HEK293T (cell line): ENCODE measurements around the gene NMRK1.

Experiments
- CTCF ChIA-PET: fragments of 350-600 bp; formaldehyde crosslinking; extraction: SDS; loops from one replicate; lab custom pipeline; 2021; ENCODE audit warnings: antibody characterized with exemption, inconsistent platforms; lab: Yijun Ruan, JAX
- POLR2A ChIA-PET: fragments of 350-600 bp; formaldehyde crosslinking; extraction: SDS; loops from one replicate; lab custom pipeline; 2020; ENCODE audit warnings: antibody characterized with exemption, inconsistent platforms; lab: Yijun Ruan, JAX
- DNase-seq: peaks from one replicate; pipeline ENCODE4 v3.0.0; 2012; ENCODE audit warnings: mixed read lengths; ENCODE audit errors: extremely low spot score
- ARNT ChIP-seq: fragments of 450-650 bp; IDR thresholded peaks from 2 replicates; pipeline ENCODE4 v1.6.1; 2017; ENCODE audit warnings: mild to moderate bottlenecking
- BHLHE40 ChIP-seq: fragments of 450-650 bp; IDR thresholded peaks from 2 replicates; pipeline ENCODE4 v1.6.1; 2016; ENCODE audit warnings: mild to moderate bottlenecking, moderate library complexity, borderline replicate concordance
- CTBP1 ChIP-seq: fragments of 450-650 bp; IDR thresholded peaks from 2 replicates; pipeline ENCODE4 v1.6.1; 2016; ENCODE audit warnings: borderline replicate concordance
- ELF4 ChIP-seq: fragments of 450-650 bp; IDR thresholded peaks from 2 replicates; pipeline ENCODE4 v1.6.1; 2017; ENCODE audit warnings: antibody characterized with exemption
- FOXA1 ChIP-seq: fragments of 450-650 bp; IDR thresholded peaks from 2 replicates; pipeline ENCODE4 v1.6.1; 2016; ENCODE audit warnings: mild to moderate bottlenecking
- FOXK2 ChIP-seq: fragments of 450-650 bp; IDR thresholded peaks from 2 replicates; pipeline ENCODE4 v1.6.1; 2016; ENCODE audit warnings: mild to moderate bottlenecking
- FOXM1 ChIP-seq: fragments of 450-650 bp; IDR thresholded peaks from 2 replicates; pipeline ENCODE4 v1.6.1; 2017; ENCODE audit warnings: mild to moderate bottlenecking, borderline replicate concordance
- HDGF ChIP-seq: fragments of 450-650 bp; IDR thresholded peaks from 2 replicates; pipeline ENCODE4 v1.6.1; 2017; ENCODE audit warnings: antibody characterized with exemption, borderline replicate concordance
- L3MBTL2 ChIP-seq: fragments of 450-650 bp; conservative IDR thresholded peaks from 2 replicates; pipeline ENCODE4 v1.6.1; 2016; ENCODE audit warnings: mild to moderate bottlenecking
- LEF1 ChIP-seq: fragments of 450-650 bp; IDR thresholded peaks from 2 replicates; pipeline ENCODE4 v1.6.1; 2017; ENCODE audit warnings: mild to moderate bottlenecking, borderline replicate concordance
- NFRKB ChIP-seq: fragments of 450-650 bp; IDR thresholded peaks from 2 replicates; pipeline ENCODE4 v1.6.1; 2016; ENCODE audit warnings: mild to moderate bottlenecking, moderate library complexity
- PKNOX1 ChIP-seq: fragments of 450-650 bp; IDR thresholded peaks from 2 replicates; pipeline ENCODE4 v1.6.1; 2016
- SP1 ChIP-seq: fragments of 450-650 bp; IDR thresholded peaks from 2 replicates; pipeline ENCODE4 v1.6.1; 2017
- SUZ12 ChIP-seq: fragments of 450-650 bp; IDR thresholded peaks from 2 replicates; pipeline ENCODE4 v1.6.1; 2016; ENCODE audit warnings: mild to moderate bottlenecking
- TARDBP ChIP-seq: fragments of 450-650 bp; IDR thresholded peaks from 2 replicates; pipeline ENCODE4 v1.6.1; 2016
- ZNF384 ChIP-seq: fragments of 450-650 bp; IDR thresholded peaks from 2 replicates; pipeline ENCODE4 v1.6.1; 2016

NMRK1 gene

GRCh38 chr9:75104607-75105006 lies 16.7 kb upstream of the NMRK1 start:
- DNase-seq: no peak
- POLR2A ChIA-PET: no interaction called here
- TF ChIP-seq SP1 (no peak), SUZ12 (no peak), ZNF384 (no peak), BHLHE40 (no peak), FOXK2 (no peak), ARNT (no peak)
- CTCF ChIA-PET: interaction anchor here (0.6 kb wide), 1 partner anchor 1167 kb away, joined by 3 read pairs; no protein-coding TSS in a partner anchor

- POLR2A ChIA-PET: no interaction called here
- no peak for DNase-seq
- TF ChIP-seq FOXM1: no peak
- TF ChIP-seq NFRKB: no peak
- TF ChIP-seq FOXK2: no peak
- no peak for TF ChIP-seq TARDBP
- TF ChIP-seq ELF4: no peak
- TF ChIP-seq FOXA1: no peak
- no peak for TF ChIP-seq ZNF384
- no peak for TF ChIP-seq HDGF
- CTCF ChIA-PET: no interaction called here
Observed at GRCh38 chr9:75102177-75102790, 14.3 kb upstream of the NMRK1 start.

- no peak for DNase-seq
- ChIA-PET CTCF (interaction anchor here (0.6 kb wide), 2 partner anchors 324 to 1372 kb away, joined by 3 to 5 read pairs; no protein-coding TSS in a partner anchor), POLR2A (interaction anchor here (1.2 kb wide), 1 partner anchor 9 kb away, joined by 3 read pairs; no protein-coding TSS in a partner anchor)
- TF ChIP-seq FOXA1 (no peak), PKNOX1 (no peak), BHLHE40 (no peak), SP1 (no peak), HDGF (no peak), LEF1 (no peak), ZNF384 (no peak), TARDBP (no peak), SUZ12 (no peak), CTBP1 (no peak), ARNT (no peak), NFRKB (no peak), FOXK2 (no peak), L3MBTL2 (no peak), ELF4 (no peak)
Observed at GRCh38 chr9:75101004-75101588, 13.1 kb upstream of the NMRK1 start.

- TF ChIP-seq NFRKB (no peak), ZNF384 (no peak), ELF4 (no peak), PKNOX1 (no peak), SP1 (no peak), L3MBTL2 (no peak), SUZ12 (no peak), LEF1 (no peak), CTBP1 (no peak), ARNT (no peak), FOXA1 (no peak), FOXM1 (no peak), TARDBP (no peak), HDGF (no peak), FOXK2 (no peak), BHLHE40 (no peak)
- DNase-seq: no peak
- POLR2A ChIA-PET: no interaction called here
- CTCF ChIA-PET: no interaction called here
Observed at GRCh38 chr9:75096796-75097195, 8.8 kb upstream of the NMRK1 start.

GRCh38 chr9:75092766-75093165 lies 4.8 kb upstream of the NMRK1 start:
- no peak for TF ChIP-seq BHLHE40
- CTCF ChIA-PET: interaction anchor here (0.7 kb wide), 1 partner anchor 78 kb away, joined by 3 read pairs; no protein-coding TSS in a partner anchor
- POLR2A ChIA-PET: interaction anchor here (1.4 kb wide), 1 partner anchor 8 kb away, joined by 3 read pairs; no protein-coding TSS in a partner anchor
- no peak for DNase-seq

- DNase-seq: no peak
- POLR2A ChIA-PET: no interaction called here
- CTCF ChIA-PET: no interaction called here
- TF ChIP-seq SUZ12 (no peak), SP1 (no peak), NFRKB (no peak), LEF1 (no peak), HDGF (no peak), CTBP1 (no peak), L3MBTL2 (no peak), FOXA1 (no peak)
Observed at GRCh38 chr9:75090579-75090978, 2.6 kb upstream of the NMRK1 start.

- TF ChIP-seq FOXM1: no peak
- TF ChIP-seq TARDBP: no peak
- no peak for TF ChIP-seq SP1
- TF ChIP-seq FOXK2: no peak
- no peak for TF ChIP-seq PKNOX1
- no peak for TF ChIP-seq BHLHE40
- no peak for TF ChIP-seq CTBP1
- no peak for TF ChIP-seq ELF4
- TF ChIP-seq FOXA1: no peak
- TF ChIP-seq ZNF384: no peak
- no peak for TF ChIP-seq HDGF
- no peak for TF ChIP-seq L3MBTL2
- no peak for TF ChIP-seq NFRKB
- TF ChIP-seq LEF1: no peak
- TF ChIP-seq ARNT: no peak
- no peak for TF ChIP-seq SUZ12
- DNase-seq: no peak
- ChIA-PET CTCF (no interaction called here), POLR2A (no interaction called here)
Observed at GRCh38 chr9:75089373-75089766, 1.4 kb upstream of the NMRK1 start.
